ENCODE measurements around the gene MAP1LC3A. TPM values are rescaled to one million over a fixed set of nuclear protein-coding genes. Genes with fewer than 3 reads are reported as not detected.

The MAP1LC3A gene
- total RNA-seq, 1 donor, result 29.7 TPM

DNA sequence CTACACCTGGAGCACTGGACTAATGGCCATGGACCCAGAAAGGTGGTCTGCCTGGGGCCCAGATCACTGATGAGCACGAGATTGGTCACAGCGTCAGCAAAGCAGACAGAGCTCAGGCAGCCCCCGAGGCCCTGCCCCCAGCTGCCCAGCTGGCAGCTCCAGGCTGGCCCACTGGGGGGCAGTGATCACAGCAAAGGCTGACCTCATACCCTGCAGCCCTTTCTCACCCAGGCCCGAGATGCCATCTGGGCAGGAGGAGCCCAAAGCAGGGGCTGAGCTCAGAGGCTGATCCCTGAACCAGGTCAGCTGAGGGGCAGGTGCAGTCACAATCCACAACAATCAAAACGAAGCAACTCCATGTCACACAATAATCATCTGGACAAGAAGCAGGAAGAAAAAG is 4.1 kb downstream of the MAP1LC3A start:
- no peak overlapping the region for H3K4me2 ChIP-seq (ENCODE audit: insufficient read depth, low read length)
- no peaks in the 10 kb centered on the region for H3K36me3 ChIP-seq (ENCODE audit: insufficient read depth, low read length)
- peaks cover 5% of the 10 kb centered on the region for H3K4me1 ChIP-seq (ENCODE audit: insufficient read depth, low read length)
- H3K27me3 ChIP-seq (ENCODE audit: insufficient read depth, low read length), result no peaks in the 10 kb centered on the region
- no peak overlapping the region for H2AFZ ChIP-seq (ENCODE audit: low read length)
- H3K27ac ChIP-seq (ENCODE audit: low read depth, low read length), result no peak overlapping the region
- no peaks in the 10 kb centered on the region for H3K9me3 ChIP-seq (ENCODE audit: low read depth, low read length)
- peak; percentile 93 for DNase-seq (ENCODE audit: insufficient read length, low spot score, missing footprints)
- TF ChIP-seq, protein P1, sequence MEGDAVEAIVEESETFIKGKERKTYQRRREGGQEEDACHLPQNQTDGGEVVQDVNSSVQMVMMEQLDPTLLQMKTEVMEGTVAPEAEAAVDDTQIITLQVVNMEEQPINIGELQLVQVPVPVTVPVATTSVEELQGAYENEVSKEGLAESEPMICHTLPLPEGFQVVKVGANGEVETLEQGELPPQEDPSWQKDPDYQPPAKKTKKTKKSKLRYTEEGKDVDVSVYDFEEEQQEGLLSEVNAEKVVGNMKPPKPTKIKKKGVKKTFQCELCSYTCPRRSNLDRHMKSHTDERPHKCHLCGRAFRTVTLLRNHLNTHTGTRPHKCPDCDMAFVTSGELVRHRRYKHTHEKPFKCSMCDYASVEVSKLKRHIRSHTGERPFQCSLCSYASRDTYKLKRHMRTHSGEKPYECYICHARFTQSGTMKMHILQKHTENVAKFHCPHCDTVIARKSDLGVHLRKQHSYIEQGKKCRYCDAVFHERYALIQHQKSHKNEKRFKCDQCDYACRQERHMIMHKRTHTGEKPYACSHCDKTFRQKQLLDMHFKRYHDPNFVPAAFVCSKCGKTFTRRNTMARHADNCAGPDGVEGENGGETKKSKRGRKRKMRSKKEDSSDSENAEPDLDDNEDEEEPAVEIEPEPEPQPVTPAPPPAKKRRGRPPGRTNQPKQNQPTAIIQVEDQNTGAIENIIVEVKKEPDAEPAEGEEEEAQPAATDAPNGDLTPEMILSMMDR (IDR thresholded peaks at IDR 0.05; ENCODE audit: extremely low read depth, low read depth, low read length), result peak; percentile 52
- no peaks in the 10 kb centered on the region for H4K20me1 ChIP-seq (ENCODE audit: insufficient read depth, low read length)
- no peaks in the 10 kb centered on the region for H3K79me2 ChIP-seq (ENCODE audit: insufficient read depth, low read length)
- H3K4me3 ChIP-seq (ENCODE audit: insufficient read depth, low read length), result no peak overlapping the region

DNA sequence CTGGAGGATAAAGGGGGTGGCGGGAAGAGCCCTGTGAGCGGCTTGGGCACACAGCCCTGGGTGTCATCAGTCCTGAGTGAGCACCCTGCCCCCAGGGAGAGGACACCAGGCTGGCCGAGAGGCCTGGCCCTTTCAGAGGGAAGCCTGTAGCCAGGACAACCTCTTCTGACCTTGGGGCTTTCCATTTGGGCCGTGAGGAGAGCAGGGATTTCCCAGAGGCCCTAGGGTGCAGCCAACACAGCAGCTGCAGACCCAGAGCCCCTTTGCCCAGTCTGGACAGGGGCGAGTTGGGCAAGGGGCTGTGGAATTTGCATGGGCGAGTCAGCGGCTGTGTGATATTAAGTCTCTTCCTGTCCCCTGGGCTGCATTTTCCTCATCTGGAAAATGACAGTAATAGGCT is 6.3 kb downstream of the MAP1LC3A start:
- H3K4me2 ChIP-seq (ENCODE audit: insufficient read depth, low read length), result no peak overlapping the region
- H3K27ac ChIP-seq (ENCODE audit: low read depth, low read length), result no peak overlapping the region
- no peak overlapping the region for H2AFZ ChIP-seq (ENCODE audit: low read length)
- TF ChIP-seq, protein P1 (IDR thresholded peaks at IDR 0.05; ENCODE audit: extremely low read depth, low read depth, low read length), result no peak
- H3K9me3 ChIP-seq (ENCODE audit: low read depth, low read length), result no peaks in the 10 kb centered on the region
- H3K36me3 ChIP-seq (ENCODE audit: insufficient read depth, low read length), result no peaks in the 10 kb centered on the region
- no peak overlapping the region for H3K4me3 ChIP-seq (ENCODE audit: insufficient read depth, low read length)
- H3K27me3 ChIP-seq (ENCODE audit: insufficient read depth, low read length), result no peaks in the 10 kb centered on the region
- no peaks in the 10 kb centered on the region for H3K79me2 ChIP-seq (ENCODE audit: insufficient read depth, low read length)
- DNase-seq (ENCODE audit: insufficient read length, low spot score, missing footprints), result no peak
- peaks cover 2% of the 10 kb centered on the region for H3K4me1 ChIP-seq (ENCODE audit: insufficient read depth, low read length)
- H4K20me1 ChIP-seq (ENCODE audit: insufficient read depth, low read length), result no peaks in the 10 kb centered on the region

- H3K36me3 ChIP-seq (ENCODE audit: insufficient read depth, low read length), result no peaks in the 10 kb centered on the region
- no peak overlapping the region for H3K4me3 ChIP-seq (ENCODE audit: insufficient read depth, low read length)
- H3K27ac ChIP-seq (ENCODE audit: low read depth, low read length), result no peak overlapping the region
- H3K79me2 ChIP-seq (ENCODE audit: insufficient read depth, low read length), result no peaks in the 10 kb centered on the region
- no peaks in the 10 kb centered on the region for H4K20me1 ChIP-seq (ENCODE audit: insufficient read depth, low read length)
- DNase-seq (ENCODE audit: insufficient read length, low spot score, missing footprints), result no peak
- no peak overlapping the region for H3K4me2 ChIP-seq (ENCODE audit: insufficient read depth, low read length)
- no peaks in the 10 kb centered on the region for H3K9me3 ChIP-seq (ENCODE audit: low read depth, low read length)
- H2AFZ ChIP-seq (ENCODE audit: low read length), result no peak overlapping the region
- H3K27me3 ChIP-seq (ENCODE audit: insufficient read depth, low read length), result no peaks in the 10 kb centered on the region
- peaks cover 2% of the 10 kb centered on the region for H3K4me1 ChIP-seq (ENCODE audit: insufficient read depth, low read length)
- TF ChIP-seq, protein P1 (IDR thresholded peaks at IDR 0.05; ENCODE audit: extremely low read depth, low read depth, low read length), result no peak
Observed at GRCh38 chr20:34566978-34567891, 8.7 kb downstream of the MAP1LC3A start.

Data from osteoblast (primary cell).